ENCODE results near the gene LRRTM4.
"Not testable (repeated sequence)": the region's sequence is repeated elsewhere in the genome, so short reads cannot be mapped to it uniquely, and the experiment has no call there.

GRCh38 chr2:77128479-77128878 is 393.7 kb downstream of the LRRTM4 start:
- TF ChIP-seq CTCF (IDR thresholded peaks at IDR 0.05); EZH2 (IDR thresholded peaks at IDR 0.05; ENCODE audit: borderline replicate concordance, insufficient read depth, low read depth, low read length, poor library complexity, severe bottlenecking): not testable (repeated sequence)
